Fibroblast of lung (primary cell): ENCODE data around the gene KSR2.

Experiments
- EZH2 ChIP-seq: IDR thresholded peaks from 2 replicates; pipeline ENCODE4 v1.5.1; 2012; ENCODE audit warnings: low read length, control low read depth, mild to moderate bottlenecking; ENCODE audit errors: missing control alignments
- TF ChIP-seq, protein P1 (sequence below), 2 donors: IDR thresholded peaks in 1 of 2; conservative IDR thresholded peaks in 1 of 2; 1 replicate in 1 of 2; 2 replicates in 1 of 2; pipeline ENCODE4 v1.5.1; 2011 to 2012; ENCODE audit warnings: low read length in 2 of 2, control low read depth in 1 of 2, inconsistent platforms in 1 of 2, low read depth in 1 of 2, mild to moderate bottlenecking in 1 of 2

DNA sequence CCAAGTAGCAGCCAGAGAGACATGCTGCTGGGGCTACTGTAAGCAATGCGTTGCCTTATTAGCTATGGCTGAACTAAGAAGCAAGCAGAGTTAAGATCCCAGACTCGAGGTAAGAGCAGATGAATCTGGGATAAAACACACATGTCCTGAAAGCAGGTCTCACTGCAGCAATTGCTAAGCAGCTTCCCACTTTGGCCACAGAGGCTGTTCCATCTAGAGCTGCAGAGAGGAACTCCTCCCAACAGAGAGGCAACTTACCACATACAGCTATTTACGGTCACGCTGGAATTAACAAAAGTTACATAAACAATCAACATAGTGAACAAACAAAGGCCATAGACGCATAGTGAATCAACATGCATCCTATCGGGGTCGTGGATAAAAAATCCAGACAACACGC is 90.2 kb downstream of the KSR2 start:
- no peak for TF ChIP-seq EZH2
- TF ChIP-seq, protein P1, sequence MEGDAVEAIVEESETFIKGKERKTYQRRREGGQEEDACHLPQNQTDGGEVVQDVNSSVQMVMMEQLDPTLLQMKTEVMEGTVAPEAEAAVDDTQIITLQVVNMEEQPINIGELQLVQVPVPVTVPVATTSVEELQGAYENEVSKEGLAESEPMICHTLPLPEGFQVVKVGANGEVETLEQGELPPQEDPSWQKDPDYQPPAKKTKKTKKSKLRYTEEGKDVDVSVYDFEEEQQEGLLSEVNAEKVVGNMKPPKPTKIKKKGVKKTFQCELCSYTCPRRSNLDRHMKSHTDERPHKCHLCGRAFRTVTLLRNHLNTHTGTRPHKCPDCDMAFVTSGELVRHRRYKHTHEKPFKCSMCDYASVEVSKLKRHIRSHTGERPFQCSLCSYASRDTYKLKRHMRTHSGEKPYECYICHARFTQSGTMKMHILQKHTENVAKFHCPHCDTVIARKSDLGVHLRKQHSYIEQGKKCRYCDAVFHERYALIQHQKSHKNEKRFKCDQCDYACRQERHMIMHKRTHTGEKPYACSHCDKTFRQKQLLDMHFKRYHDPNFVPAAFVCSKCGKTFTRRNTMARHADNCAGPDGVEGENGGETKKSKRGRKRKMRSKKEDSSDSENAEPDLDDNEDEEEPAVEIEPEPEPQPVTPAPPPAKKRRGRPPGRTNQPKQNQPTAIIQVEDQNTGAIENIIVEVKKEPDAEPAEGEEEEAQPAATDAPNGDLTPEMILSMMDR (conservative IDR thresholded peaks at IDR 0.05 in 1 of 2, IDR thresholded peaks at IDR 0.05 in 1 of 2; ENCODE audit: low read depth in 1 of 2, low read length in 2 of 2) = no peak
